GM12878 (cell line): Measurements from ENCODE around the gene RLIM. TPM values are rescaled to one million over a fixed set of nuclear protein-coding genes. Genes with fewer than 3 reads are reported as not detected.

Experiments used
- ATAC-seq: fragments of 200-7000 bp; cut with Tn5 transposase; 3 replicates; pipeline ENCODE4 v1.9.1; 2020; ENCODE audit warnings: mild to moderate bottlenecking, moderate library complexity
- BruUV-seq: library from RNA; stranded (reverse); fragments of 400-500 nt; replicated peaks from 2 replicates; lab custom pipeline; 2021; lab: Mats Ljungman, UMichigan
- CTCF ChIA-PET: fragments of 300-600 bp; sonication (Branson Sonifier 250); formaldehyde crosslinking; extraction: SDS; loops from one replicate; lab custom pipeline; 2021; ENCODE audit warnings: inconsistent platforms; lab: Yijun Ruan, JAX
- POLR2A ChIA-PET: fragments of 350-600 bp; formaldehyde crosslinking; extraction: SDS; loops from one replicate; lab custom pipeline; 2021; ENCODE audit warnings: inconsistent platforms; lab: Charles Lee
- RAD21 ChIA-PET: fragments of 300-600 bp; sonication (Branson Sonifier 250); formaldehyde crosslinking; loops from one replicate; lab custom pipeline; 2023; ENCODE audit warnings: antibody characterized with exemption; ENCODE audit not compliant: unreplicated experiment; lab: Charles Lee
- SMC1A ChIA-PET: fragments of 300-600 bp; sonication (Branson Sonifier 250); formaldehyde crosslinking; loops from one replicate; lab custom pipeline; 2023; ENCODE audit not compliant: unreplicated experiment, uncharacterized antibody; lab: Charles Lee
- DNase-seq: peaks from one replicate; pipeline ENCODE4 v3.0.0-alpha.2; 2011; ENCODE audit warnings: low read depth, low spot score
- FAIRE-seq: peaks from 3 replicates; lab custom pipeline; 2011; peaks lifted over from hg19 to GRCh38; lab: Jason Lieb, UNC
- H2AFZ ChIP-seq: 2 replicates; pipeline ENCODE4 v1.6.0; 2011; ENCODE audit warnings: low read depth, low read length, control low read depth; ENCODE audit not compliant: control insufficient read depth
- H3K27ac ChIP-seq: 2 replicates; pipeline ENCODE4 v1.5.1; 2011; ENCODE audit warnings: control low read depth; ENCODE audit not compliant: control insufficient read depth, insufficient read depth
- H3K27me3 ChIP-seq, 2 experiments: replicated peaks in 1 of 2; 2 replicates each; pipeline versions ENCODE4 v1.6.0 to v1.6.1; 2011; ENCODE audit warnings: low read length in 1 of 2; ENCODE audit not compliant: control insufficient read depth in 2 of 2, insufficient read depth in 2 of 2
- H3K36me3 ChIP-seq, 2 experiments: 2 replicates each; pipeline ENCODE4 v1.5.1; 2011; ENCODE audit warnings: low read length in 1 of 2; ENCODE audit not compliant: control insufficient read depth in 2 of 2, insufficient read depth in 2 of 2
- H3K4me1 ChIP-seq: 2 replicates; pipeline ENCODE4 v1.6.1; 2011; ENCODE audit warnings: mild to moderate bottlenecking, low read length, moderate library complexity, mixed read lengths; ENCODE audit not compliant: control insufficient read depth, insufficient read depth
- H3K4me2 ChIP-seq: 2 replicates; pipeline ENCODE4 v1.6.0; 2011; ENCODE audit warnings: control low read depth; ENCODE audit not compliant: control insufficient read depth, insufficient read depth
- H3K4me3 ChIP-seq: fragments of 200-600 bp; sonication (generic); 2 replicates; pipeline ENCODE4 v1.5.1; 2016
- H3K79me2 ChIP-seq: 2 replicates; pipeline ENCODE4 v1.6.0; 2011; ENCODE audit warnings: low read length; ENCODE audit not compliant: control insufficient read depth, insufficient read depth
- H3K9ac ChIP-seq: 2 replicates; pipeline ENCODE4 v1.8.0; 2011; ENCODE audit warnings: low read length, control low read depth, mixed read lengths; ENCODE audit not compliant: control insufficient read depth, insufficient read depth
- H3K9me3 ChIP-seq: replicated peaks from 3 replicates; pipeline ENCODE4 v1.5.1; 2011; ENCODE audit warnings: mild to moderate bottlenecking, low read length; ENCODE audit not compliant: control insufficient read depth, insufficient read depth
- H4K20me1 ChIP-seq: 2 replicates; pipeline ENCODE4 v1.6.0; 2011; ENCODE audit not compliant: control insufficient read depth, insufficient read depth
- IKZF2 ChIP-seq, 2 experiments: fragments of 450-650 bp; IDR thresholded peaks; 2 replicates each; pipeline ENCODE4 v1.6.1; 2017; ENCODE audit warnings: mild to moderate bottlenecking in 2 of 2, moderate library complexity in 2 of 2
- KDM1A ChIP-seq: fragments of 200-600 bp; sonication (generic); IDR thresholded peaks from 2 replicates; pipeline ENCODE4 v1.6.1; 2016; ENCODE audit warnings: borderline replicate concordance
- LARP7 ChIP-seq: fragments of 450-650 bp; IDR thresholded peaks from 2 replicates; pipeline ENCODE4 v1.6.1; 2017; ENCODE audit warnings: mild to moderate bottlenecking
- MXI1 ChIP-seq: fragments of 150-350 bp; IDR thresholded peaks from 2 replicates; pipeline ENCODE4 v1.6.1; 2011; ENCODE audit warnings: low read depth, mild to moderate bottlenecking, inconsistent platforms, low read length, improper control_type of control experiment
- NFYB ChIP-seq: IDR thresholded peaks from 2 replicates; pipeline ENCODE4 v1.6.1; 2011; ENCODE audit warnings: low read depth, mild to moderate bottlenecking, low read length, improper control_type of control experiment, moderate library complexity; ENCODE audit not compliant: insufficient read depth
- PAX8 ChIP-seq: fragments of 450-650 bp; IDR thresholded peaks from 2 replicates; pipeline ENCODE4 v1.6.1; 2017; ENCODE audit warnings: mild to moderate bottlenecking, moderate library complexity
- RAD51 ChIP-seq: fragments of 450-650 bp; IDR thresholded peaks from 2 replicates; pipeline ENCODE4 v1.6.1; 2016; ENCODE audit warnings: moderate library complexity, mild to moderate bottlenecking, inconsistent platforms
- SMAD1 ChIP-seq: fragments of 450-650 bp; IDR thresholded peaks from 2 replicates; pipeline ENCODE4 v1.6.1; 2018; ENCODE audit warnings: mild to moderate bottlenecking, low read depth; ENCODE audit not compliant: partially characterized antibody
- STAT1 ChIP-seq: fragments of 450-650 bp; conservative IDR thresholded peaks from 2 replicates; pipeline ENCODE4 v1.6.1; 2014; ENCODE audit warnings: antibody characterized with exemption, mild to moderate bottlenecking
- TARDBP ChIP-seq: IDR thresholded peaks from 2 replicates; pipeline ENCODE4 v1.6.1; 2016; ENCODE audit warnings: borderline replicate concordance
- WGBS: methylation state at CpG from one replicate; pipeline ENCODE4 v1.1.6; 2016; ENCODE audit warnings: low lambda C conversion rate; ENCODE audit not compliant: insufficient replicate concordance, insufficient coverage; ENCODE audit errors: missing lambda C conversion rate; 5-methylcytosine and 5-hydroxymethylcytosine counted together
- in situ Hi-C: fragments of 300-500 bp; cut with MboI; formaldehyde crosslinking; loops from 9 replicates; pipeline ENCODE4 v1.14.3; 2018; ENCODE audit warnings: mixed read lengths
- intact Hi-C: fragments of 100-400 bp; cut with micrococcal nuclease; formaldehyde crosslinking; loops from one replicate; pipeline ENCODE4 v1.14.2; 2022; ENCODE audit not compliant: unreplicated experiment
- polyA plus RNA-seq, 11 experiments: library from polyadenylated mRNA; depleted of rRNA in 4 of 11; unstranded in 6 of 11; stranded (reverse) in 5 of 11; fragments of >200 nt; fragmentation: Nextera tagmentation in 4 of 11; fragmentation: Illumina TruSeq in 1 of 11; extraction: Ambion mirVana in 4 of 11; extraction: Trizol in 1 of 11; gene quantifications; 1 replicate in 1 of 11; 2 replicates in 10 of 11; pipeline versions ENCODE4 v1.2.1 to v1.2.3, GENCODE V29; 2011 to 2016; ENCODE audit warnings: inconsistent platforms in 2 of 11, missing spikeins in 2 of 11, low read depth in 1 of 11
- total RNA-seq, 4 experiments: library from RNA; depleted of rRNA in 3 of 4; stranded (reverse); fragments of >200 nt in 3 of 4; fragmentation: Illumina TruSeq in 1 of 4; extraction: Trizol in 1 of 4; gene quantifications; 2 replicates each; pipeline versions ENCODE4 v1.2.1 to v1.2.3, GENCODE V29; 2013 to 2021
- TF ChIP-seq, protein P1 (sequence below): IDR thresholded peaks from 2 replicates; pipeline ENCODE4 v1.6.1; 2012; ENCODE audit warnings: mild to moderate bottlenecking, low read depth, low read length
- TF ChIP-seq, protein P2 (sequence below): IDR thresholded peaks from 2 replicates; pipeline ENCODE4 v1.6.1; 2012; ENCODE audit warnings: low read length, inconsistent platforms
- TF ChIP-seq, protein P3 (sequence below): fragments of 450-650 bp; formaldehyde crosslinking; IDR thresholded peaks from 2 replicates; pipeline ENCODE4 v1.5.0; 2022; ENCODE audit warnings: mild to moderate bottlenecking, missing genetic modification characterization
- TF ChIP-seq, protein P4 (sequence below): fragments of 450-650 bp; conservative IDR thresholded peaks from 2 replicates; pipeline ENCODE4 v1.6.1; 2017; ENCODE audit warnings: mild to moderate bottlenecking, moderate library complexity

RLIM gene
- total and polyA plus RNA-seq, 10 of the 15 experiments (the other 5 are each of a cell fraction or from before 2014, with no cell fraction given): 4.0 to 33.9 (median 15.1) TPM

DNA sequence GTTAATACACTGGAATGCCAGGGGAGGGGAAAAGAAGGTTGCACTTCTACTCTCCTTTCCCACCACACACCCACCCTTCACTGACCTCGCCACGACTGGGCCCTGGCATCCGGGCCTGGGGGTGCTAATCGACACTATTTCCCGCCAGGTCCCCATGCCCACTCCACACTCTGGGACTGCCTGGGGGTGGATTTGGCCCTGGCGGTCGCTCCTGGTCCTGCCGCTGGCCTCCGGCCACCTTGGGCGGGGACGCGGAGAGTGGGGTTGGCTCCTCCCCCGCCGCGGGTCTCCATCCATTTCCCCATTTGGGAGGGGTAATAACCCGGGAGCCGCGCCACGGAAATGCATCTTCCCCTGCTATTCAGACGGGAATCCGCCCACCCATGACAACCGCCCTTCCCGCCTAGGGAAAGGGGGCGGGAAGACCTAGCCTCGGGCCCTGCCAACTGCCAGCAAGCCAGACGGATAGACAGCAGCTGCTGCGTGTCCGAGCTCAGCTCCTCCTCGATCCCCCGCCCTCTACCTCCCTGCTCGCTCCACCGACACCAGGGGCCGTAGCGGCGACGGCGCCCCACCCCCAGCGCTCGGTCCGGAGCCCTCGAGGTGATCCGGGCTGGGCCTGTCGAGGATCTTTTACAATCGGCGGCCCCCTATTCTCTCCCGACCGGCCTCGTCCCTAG is 78.1 kb downstream of the RLIM start:
- Histone ChIP-seq H3K4me3 (peak overlapping the region; percentile 63), H3K27me3 (no peaks in the 10 kb centered on the region), H4K20me1 (no peaks in the 10 kb centered on the region), H2AFZ (peak overlapping the region; percentile 69), H3K27ac (peak overlapping the region; percentile 25), H3K9me3 (no peaks in the 10 kb centered on the region), H3K4me1 (peaks cover 6% of the 10 kb centered on the region), H3K9ac (peak overlapping the region; percentile 44; the same call in 1 of the 2 replicates), H3K79me2 (no peaks in the 10 kb centered on the region), H3K4me2 (peak overlapping the region; percentile 85), H3K36me3 (no peaks in the 10 kb centered on the region)
- SMC1A ChIA-PET: no interaction called here
- no peak for DNase-seq
- no peak for FAIRE-seq
- BruUV-seq: no TSS peak
- POLR2A ChIA-PET: no interaction called here
- peak; percentile 79 for ATAC-seq
- intact Hi-C loops (no loop called here), in situ Hi-C loops (no loop called here)
- WGBS: 23% methylated on average over 43 of the region's 48 CpGs
- RAD21 ChIA-PET: no interaction called here
- CTCF ChIA-PET: interaction anchor here (1.4 to 2.6 kb wide), 3 partner anchors 11 to 152 kb away, joined by 3 to 21 read pairs (median 10); no protein-coding TSS in a partner anchor
- TF ChIP-seq, protein P1, sequence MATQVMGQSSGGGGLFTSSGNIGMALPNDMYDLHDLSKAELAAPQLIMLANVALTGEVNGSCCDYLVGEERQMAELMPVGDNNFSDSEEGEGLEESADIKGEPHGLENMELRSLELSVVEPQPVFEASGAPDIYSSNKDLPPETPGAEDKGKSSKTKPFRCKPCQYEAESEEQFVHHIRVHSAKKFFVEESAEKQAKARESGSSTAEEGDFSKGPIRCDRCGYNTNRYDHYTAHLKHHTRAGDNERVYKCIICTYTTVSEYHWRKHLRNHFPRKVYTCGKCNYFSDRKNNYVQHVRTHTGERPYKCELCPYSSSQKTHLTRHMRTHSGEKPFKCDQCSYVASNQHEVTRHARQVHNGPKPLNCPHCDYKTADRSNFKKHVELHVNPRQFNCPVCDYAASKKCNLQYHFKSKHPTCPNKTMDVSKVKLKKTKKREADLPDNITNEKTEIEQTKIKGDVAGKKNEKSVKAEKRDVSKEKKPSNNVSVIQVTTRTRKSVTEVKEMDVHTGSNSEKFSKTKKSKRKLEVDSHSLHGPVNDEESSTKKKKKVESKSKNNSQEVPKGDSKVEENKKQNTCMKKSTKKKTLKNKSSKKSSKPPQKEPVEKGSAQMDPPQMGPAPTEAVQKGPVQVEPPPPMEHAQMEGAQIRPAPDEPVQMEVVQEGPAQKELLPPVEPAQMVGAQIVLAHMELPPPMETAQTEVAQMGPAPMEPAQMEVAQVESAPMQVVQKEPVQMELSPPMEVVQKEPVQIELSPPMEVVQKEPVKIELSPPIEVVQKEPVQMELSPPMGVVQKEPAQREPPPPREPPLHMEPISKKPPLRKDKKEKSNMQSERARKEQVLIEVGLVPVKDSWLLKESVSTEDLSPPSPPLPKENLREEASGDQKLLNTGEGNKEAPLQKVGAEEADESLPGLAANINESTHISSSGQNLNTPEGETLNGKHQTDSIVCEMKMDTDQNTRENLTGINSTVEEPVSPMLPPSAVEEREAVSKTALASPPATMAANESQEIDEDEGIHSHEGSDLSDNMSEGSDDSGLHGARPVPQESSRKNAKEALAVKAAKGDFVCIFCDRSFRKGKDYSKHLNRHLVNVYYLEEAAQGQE: no peak
- TF ChIP-seq LARP7 (no peak), NFYB (no peak), TARDBP (no peak), IKZF2 (IDR thresholded peaks at IDR 0.05) (0 out of 4 replicates have a peak, but pooled peaks have one; percentile 10 to 19), KDM1A (no peak), SMAD1 (no peak), PAX8 (no peak), STAT1 (no peak), MXI1 (no peak), RAD51 (no peak)
- TF ChIP-seq, protein P2, sequence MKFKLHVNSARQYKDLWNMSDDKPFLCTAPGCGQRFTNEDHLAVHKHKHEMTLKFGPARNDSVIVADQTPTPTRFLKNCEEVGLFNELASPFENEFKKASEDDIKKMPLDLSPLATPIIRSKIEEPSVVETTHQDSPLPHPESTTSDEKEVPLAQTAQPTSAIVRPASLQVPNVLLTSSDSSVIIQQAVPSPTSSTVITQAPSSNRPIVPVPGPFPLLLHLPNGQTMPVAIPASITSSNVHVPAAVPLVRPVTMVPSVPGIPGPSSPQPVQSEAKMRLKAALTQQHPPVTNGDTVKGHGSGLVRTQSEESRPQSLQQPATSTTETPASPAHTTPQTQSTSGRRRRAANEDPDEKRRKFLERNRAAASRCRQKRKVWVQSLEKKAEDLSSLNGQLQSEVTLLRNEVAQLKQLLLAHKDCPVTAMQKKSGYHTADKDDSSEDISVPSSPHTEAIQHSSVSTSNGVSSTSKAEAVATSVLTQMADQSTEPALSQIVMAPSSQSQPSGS: no peak
- TF ChIP-seq, protein P3, sequence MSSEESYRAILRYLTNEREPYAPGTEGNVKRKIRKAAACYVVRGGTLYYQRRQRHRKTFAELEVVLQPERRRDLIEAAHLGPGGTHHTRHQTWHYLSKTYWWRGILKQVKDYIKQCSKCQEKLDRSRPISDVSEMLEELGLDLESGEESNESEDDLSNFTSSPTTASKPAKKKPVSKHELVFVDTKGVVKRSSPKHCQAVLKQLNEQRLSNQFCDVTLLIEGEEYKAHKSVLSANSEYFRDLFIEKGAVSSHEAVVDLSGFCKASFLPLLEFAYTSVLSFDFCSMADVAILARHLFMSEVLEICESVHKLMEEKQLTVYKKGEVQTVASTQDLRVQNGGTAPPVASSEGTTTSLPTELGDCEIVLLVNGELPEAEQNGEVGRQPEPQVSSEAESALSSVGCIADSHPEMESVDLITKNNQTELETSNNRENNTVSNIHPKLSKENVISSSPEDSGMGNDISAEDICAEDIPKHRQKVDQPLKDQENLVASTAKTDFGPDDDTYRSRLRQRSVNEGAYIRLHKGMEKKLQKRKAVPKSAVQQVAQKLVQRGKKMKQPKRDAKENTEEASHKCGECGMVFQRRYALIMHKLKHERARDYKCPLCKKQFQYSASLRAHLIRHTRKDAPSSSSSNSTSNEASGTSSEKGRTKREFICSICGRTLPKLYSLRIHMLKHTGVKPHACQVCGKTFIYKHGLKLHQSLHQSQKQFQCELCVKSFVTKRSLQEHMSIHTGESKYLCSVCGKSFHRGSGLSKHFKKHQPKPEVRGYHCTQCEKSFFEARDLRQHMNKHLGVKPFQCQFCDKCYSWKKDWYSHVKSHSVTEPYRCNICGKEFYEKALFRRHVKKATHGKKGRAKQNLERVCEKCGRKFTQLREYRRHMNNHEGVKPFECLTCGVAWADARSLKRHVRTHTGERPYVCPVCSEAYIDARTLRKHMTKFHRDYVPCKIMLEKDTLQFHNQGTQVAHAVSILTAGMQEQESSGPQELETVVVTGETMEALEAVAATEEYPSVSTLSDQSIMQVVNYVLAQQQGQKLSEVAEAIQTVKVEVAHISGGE (CRISPR knock-in tag): no peak
- TF ChIP-seq, protein P4, sequence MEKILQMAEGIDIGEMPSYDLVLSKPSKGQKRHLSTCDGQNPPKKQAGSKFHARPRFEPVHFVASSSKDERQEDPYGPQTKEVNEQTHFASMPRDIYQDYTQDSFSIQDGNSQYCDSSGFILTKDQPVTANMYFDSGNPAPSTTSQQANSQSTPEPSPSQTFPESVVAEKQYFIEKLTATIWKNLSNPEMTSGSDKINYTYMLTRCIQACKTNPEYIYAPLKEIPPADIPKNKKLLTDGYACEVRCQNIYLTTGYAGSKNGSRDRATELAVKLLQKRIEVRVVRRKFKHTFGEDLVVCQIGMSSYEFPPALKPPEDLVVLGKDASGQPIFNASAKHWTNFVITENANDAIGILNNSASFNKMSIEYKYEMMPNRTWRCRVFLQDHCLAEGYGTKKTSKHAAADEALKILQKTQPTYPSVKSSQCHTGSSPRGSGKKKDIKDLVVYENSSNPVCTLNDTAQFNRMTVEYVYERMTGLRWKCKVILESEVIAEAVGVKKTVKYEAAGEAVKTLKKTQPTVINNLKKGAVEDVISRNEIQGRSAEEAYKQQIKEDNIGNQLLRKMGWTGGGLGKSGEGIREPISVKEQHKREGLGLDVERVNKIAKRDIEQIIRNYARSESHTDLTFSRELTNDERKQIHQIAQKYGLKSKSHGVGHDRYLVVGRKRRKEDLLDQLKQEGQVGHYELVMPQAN: no peak
